WI38 (cell line): Measurements from ENCODE around the gene ZDHHC6.

Source experiments
- H3K4me3 ChIP-seq: 2 replicates; pipeline ENCODE4 v1.5.1; 2011; ENCODE audit warnings: low read depth, mild to moderate bottlenecking, control low read depth, low read length
- TF ChIP-seq, protein P1 (sequence below): IDR thresholded peaks from 2 replicates; pipeline ENCODE4 v1.5.1; 2012; ENCODE audit warnings: low read depth, mild to moderate bottlenecking, control low read depth, low read length

ZDHHC6 gene

GRCh38 chr10:112382515-112383235 lies 64.0 kb downstream of the ZDHHC6 start:
- H3K4me3 ChIP-seq, result no peak overlapping the region
- TF ChIP-seq, protein P1, sequence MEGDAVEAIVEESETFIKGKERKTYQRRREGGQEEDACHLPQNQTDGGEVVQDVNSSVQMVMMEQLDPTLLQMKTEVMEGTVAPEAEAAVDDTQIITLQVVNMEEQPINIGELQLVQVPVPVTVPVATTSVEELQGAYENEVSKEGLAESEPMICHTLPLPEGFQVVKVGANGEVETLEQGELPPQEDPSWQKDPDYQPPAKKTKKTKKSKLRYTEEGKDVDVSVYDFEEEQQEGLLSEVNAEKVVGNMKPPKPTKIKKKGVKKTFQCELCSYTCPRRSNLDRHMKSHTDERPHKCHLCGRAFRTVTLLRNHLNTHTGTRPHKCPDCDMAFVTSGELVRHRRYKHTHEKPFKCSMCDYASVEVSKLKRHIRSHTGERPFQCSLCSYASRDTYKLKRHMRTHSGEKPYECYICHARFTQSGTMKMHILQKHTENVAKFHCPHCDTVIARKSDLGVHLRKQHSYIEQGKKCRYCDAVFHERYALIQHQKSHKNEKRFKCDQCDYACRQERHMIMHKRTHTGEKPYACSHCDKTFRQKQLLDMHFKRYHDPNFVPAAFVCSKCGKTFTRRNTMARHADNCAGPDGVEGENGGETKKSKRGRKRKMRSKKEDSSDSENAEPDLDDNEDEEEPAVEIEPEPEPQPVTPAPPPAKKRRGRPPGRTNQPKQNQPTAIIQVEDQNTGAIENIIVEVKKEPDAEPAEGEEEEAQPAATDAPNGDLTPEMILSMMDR, result no peak
